Hindlimb muscle (tissue), 1 donor: Measurements from ENCODE around the gene RBM34. TPM values are rescaled to one million over a fixed set of nuclear protein-coding genes. Genes with fewer than 3 reads are reported as not detected.
"Not testable (repeated sequence)": the region's sequence is repeated elsewhere in the genome, so short reads cannot be mapped to it uniquely, and the experiment has no call there.

Experiments
- DNase-seq: peaks from one replicate; pipeline ENCODE4 v3.0.0-alpha.2; 2013
- polyA plus RNA-seq: library from polyadenylated mRNA; unstranded; fragments of 120-200 nt; gene quantifications from one replicate; pipeline ENCODE4 v1.2.1, GENCODE V29; 2013; ENCODE audit not compliant: insufficient read length

The RBM34 gene
- polyA plus RNA-seq, 1 donor = 59.7 TPM

DNA sequence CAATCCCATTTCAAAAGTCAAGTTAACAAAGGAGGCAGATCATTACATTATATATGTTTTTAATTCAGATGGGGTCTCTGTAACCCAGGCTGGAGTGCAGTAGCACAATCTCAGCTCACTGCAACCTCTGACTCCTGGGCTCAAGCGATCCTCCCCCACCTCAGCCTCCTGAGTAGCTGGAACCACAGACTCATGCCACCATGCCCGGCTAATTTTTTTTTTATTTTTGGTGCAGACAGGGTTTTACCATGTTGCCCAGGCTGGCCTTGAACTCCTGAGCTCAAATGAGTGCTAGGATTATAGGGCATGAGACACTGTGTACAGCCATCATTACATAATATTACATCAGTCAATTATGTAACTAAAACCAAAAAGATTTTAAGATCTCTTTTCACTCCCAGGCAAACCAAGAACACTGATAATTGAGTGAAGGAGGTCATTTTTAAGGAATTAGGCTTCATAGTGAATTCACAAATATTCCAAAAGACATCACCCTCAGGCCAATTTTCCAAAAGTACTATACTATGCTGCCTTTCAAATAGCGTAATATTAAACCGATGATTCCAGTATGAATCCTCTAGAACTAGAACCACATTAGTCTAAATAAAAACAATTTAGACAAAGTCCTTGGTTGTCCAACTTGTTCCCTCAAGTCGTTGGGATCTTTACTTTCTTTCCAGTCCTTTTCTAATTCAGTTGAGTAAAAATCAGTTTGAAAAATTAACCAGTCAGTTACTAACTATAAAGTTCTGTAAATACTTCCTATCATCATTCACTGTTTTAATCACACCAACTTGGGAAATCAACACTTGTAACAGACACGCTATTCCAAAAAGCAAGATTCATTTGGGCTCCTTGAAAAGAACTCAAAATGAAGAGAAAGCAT lies 48.5 kb downstream of the RBM34 start:
- DNase-seq = no peak

DNA sequence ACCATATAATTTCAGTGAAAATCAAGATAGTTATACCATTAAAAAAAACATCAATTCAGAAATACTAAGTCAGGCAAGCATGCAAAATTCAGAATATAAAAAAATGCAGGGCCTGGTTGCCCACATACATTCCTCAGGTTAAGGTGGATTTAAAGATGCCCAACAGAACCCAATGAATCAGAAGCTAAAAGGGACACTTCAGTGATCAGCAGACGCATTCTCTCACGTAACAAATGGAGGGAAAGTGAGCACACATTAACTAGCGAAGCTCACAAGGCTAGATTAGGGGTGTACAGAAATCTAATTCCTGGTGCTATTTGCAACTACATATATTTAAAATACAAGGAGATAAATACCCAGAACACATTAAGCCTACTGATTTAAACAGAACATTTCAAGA lies 49.9 kb downstream of the RBM34 start:
- DNase-seq = no peak

DNA sequence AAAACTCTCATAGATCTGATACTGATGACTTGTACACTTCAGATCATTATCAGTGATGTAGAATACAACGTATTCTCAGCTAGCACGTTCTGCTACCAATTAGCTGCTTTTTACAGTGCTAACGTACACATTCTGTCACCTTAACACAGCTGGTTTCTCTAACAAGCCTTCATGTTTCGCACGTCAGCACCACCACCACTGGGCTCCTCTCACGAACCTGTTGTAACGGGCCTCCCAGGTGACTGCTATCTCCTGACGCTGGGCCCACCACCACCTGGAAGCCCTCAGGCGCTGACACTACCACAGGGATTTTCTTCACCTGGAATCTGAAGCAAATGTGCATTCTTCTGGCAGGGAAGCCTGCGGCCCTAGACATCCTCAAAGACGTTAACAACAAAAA lies 52.2 kb downstream of the RBM34 start:
- no peak for DNase-seq

DNA sequence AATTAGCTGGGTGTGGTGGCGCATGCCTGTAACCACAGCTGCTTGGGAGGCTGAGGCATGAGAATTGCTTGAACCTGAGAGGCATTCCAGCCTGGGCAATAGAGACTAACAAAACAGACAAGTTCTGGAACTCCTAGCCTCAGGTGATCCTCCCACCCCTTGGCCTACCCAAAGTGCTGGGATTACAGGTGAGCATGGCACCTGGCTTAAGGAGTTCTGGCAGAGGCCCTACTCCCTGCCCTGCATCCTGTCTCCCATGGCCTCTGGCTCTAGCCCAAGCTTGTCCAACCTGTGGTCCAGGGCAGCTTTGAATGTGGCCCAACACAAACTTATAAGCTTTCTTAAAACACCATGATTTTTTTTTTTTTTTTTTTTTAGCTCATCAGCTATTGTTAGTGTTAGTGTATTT lies 52.9 kb downstream of the RBM34 start:
- DNase-seq = no peak

DNA sequence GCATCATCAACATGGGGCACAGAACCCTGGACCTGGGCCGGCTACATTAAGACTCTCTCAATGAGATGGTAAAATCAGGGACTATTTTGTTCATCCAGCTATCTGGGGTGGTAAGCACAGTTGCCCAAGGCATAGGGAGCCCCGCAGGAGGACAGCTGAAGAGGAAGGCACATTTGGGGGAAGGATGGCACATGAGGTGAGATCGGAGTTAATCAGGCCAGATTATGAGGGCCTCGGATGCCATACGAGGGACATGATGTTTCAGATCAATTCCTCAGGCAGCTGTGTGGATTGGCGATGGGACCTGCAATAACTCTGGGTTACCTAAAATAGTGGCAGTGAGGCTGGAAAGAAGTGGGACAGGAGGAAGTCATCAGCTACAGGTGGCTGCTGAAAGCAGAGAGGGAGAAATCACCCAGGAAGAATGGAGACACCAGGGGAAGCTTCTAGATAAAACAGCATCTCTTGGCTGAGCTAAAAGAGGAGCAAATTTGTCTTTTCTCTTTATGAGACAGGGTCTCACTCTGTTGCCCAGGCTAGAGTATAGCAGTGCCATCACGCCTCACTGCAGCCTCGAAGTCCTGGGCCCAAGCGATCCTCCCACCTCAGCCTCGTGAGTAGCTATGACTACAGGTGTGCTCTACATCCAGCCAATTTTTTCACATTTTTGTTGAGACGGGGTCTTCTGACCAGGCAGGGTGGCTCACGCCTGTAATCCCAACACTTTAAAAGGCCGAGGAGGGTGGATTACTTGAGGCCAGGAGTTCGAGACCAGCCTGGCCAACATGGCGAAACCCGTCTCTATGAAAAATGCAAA lies 53.5 kb downstream of the RBM34 start:
- no peak for DNase-seq

DNA sequence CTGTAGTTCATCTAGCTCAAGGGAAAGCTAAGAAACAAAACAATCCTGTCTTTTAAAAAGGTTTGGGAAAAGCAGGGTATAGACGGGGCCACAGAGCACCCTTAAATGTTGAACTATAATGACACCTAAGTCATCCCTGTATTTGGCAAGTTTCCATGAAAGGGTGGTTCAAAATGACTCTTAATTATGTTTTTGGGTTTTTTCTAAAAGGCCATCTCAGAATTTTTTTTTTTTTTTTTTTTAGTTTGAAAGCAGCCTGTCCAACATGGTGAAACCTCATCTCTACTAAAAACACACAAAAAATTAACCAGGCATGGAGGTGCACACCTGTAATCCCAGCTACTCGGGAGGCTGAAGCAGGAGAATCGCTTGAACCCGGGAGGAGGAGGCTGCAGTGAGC lies 54.6 kb downstream of the RBM34 start:
- no peak for DNase-seq

DNA sequence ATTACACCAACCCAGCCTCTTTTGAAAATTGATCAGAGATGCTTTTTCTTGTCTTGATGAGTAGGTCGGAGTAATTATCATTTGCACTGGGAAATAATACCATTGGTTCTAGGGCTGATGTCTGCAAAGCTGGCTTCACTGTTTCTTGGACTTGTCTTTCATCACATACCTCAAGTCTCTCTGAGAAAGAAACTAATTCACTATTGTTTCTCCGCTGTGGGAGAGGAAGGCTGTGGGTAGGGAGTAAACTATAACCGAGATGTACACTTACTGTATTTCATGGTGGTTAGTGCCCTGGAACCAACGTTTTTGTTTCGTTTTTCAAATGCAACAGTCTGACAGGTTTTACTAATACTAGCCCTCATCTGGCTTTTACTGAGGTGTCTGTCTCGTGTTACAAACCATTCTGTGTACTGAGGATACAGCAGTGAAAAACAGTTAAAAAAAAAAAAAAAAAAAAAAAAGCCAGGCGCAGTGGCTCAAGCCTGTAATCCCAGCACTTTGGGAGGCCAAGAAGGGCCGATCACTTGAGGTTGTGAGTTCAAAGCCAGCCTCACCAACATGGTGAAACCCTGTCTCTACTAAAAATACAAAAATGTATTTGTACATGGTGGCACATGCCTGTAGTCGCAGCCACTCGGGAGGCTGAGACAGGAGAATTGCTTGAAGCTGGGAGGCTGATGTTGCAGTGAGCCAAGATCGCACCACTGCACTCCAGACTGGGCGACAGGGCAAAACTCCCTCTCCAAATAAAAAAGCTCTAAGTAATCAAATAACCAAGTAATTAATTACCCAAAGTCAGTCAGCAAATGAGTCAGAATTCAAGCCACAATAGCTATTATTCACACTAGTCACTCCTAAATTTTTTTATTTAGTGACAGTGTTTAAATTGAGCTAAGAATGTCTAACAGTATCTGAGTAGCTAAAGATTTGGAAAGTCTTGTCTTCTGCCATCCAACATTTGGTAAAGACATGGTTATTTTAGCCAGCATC lies 55.7 kb downstream of the RBM34 start:
- no peak for DNase-seq

DNA sequence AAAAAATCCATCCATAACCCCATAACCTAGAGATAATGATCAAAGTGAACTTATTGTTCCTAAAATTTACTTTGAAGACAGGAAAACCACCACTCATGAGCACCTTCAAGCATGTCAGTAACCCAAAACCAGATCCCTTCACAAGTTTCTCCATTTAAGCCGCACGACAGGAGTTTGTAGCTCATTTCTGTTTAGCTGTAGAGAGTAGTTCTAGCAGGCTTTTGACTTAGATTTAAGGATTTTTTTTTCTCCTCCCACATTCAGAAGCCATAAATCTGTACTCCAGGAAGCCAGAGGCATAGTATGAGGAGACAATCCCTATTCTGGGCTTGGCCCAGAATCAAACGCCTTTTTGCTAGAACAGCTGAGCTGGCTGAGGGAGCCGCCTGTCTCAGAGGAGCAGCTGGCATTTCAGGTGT lies 58.0 kb downstream of the RBM34 start:
- no peak for DNase-seq

DNA sequence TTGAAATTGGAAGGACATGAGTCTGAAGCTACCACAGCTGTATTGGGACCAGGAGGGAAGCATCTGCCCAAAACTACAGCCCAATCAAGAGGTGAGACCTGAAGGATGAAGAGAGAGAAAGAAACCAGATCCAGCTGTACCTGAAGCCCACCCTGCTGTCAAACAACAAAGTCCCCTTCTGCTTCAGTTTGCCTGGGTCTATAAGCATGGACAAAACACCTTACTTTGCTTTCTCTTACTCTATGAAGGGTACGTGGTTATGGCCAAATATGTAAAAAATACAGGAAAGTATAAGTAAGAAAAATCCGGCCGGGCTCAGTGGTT lies 58.8 kb downstream of the RBM34 start:
- DNase-seq = no peak

DNA sequence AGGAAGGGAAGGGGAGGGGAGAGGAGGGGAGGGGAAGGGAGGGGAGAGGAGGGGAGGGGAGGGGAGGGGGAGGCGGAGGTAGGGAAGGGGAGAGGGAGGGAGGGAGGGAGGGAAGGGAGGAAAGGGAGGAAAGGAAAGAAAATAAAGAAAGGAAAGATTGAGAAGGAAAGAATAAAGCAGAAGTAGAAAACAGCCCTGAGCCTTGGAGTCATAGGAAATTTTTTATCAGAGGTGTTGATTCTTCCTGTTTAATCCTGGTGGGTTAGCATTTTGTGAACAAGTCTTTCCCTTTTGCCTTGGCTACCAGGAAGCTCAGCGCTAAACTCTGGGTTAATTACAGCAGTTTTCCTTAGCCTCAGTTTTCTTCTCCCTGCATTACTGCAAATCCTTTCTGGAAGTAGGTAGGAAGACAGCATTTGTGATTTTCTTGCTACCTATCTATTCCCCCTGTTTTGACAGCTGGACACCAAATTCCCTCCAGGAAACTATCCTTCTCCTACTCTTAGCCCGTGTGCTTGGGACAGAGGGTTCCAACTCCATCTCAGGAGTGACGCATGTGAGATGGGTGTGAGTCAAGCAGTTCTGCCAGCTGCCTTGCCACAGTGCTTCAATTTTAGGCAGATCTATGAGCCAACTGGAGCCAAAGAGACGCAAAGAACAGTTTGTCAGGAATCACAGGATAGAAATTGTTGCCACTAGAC lies 59.3 kb downstream of the RBM34 start:
- no peak for DNase-seq

DNA sequence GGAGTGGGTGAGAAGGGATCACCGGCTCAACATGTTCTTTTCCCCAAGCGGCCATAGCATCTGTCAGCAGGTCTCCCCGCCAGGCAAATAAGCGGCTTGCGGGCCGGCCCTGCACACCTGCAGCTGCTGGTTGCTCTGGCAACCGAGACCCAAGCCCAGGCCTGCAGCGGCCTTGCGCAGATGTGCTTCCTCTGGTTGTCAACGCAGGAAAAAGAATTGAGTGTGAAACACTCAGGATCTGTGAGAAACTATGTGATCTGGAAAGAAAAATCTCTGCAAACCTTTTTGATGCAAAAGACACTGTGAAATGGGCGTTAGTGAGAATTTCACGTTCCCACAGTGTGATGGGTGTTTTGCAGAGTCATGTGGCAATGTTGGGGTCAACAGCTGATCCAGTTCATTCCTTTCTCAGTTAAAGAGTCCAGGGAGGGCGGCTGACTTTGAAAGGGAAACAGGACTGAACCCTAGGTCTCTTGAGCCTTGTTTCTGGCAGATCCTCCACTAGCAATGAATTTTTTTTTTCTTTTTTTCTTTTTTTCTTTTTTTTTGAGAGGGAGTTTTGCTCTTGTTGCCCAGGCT lies 60.8 kb downstream of the RBM34 start:
- DNase-seq = peak; percentile 82

DNA sequence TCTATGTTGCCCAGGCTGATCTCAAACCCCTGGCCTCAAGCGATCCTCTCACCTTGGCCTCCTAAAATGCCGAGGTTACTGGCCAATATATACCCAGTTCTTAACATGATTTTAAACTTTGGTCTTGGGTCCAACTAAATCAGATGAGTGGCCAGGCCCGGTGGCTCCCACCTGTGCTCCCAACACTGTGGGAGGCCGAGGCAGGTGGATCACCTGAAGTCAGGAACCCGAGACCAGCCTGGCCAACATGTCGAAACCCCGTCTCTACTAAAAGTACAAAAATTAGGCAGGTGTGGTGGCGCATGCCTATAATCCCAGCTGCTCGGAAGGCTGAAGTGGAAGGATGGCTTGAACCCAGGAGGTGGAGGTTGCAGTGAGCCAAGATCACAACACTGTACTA lies 62.1 kb downstream of the RBM34 start:
- no peak for DNase-seq

DNA sequence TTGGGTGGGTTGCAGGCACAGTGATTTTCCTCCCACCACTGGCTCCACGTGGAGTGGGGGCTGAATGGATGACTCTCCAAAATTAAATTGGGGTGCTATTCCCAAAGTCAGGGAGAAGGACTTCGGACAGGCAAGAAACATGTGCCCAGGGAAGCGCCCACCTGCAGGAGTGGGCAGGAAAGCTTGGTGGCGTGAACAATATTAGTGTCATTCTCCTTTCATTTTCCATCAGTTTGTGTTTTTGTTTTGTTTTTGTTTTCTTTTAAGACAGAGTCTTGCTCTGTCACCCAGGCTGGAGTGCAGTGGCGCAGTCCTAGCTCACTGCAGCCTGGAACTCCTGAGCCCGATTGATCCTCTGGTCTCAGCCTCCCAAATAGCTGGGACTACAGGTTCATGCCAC lies 62.5 kb downstream of the RBM34 start:
- no peak for DNase-seq

DNA sequence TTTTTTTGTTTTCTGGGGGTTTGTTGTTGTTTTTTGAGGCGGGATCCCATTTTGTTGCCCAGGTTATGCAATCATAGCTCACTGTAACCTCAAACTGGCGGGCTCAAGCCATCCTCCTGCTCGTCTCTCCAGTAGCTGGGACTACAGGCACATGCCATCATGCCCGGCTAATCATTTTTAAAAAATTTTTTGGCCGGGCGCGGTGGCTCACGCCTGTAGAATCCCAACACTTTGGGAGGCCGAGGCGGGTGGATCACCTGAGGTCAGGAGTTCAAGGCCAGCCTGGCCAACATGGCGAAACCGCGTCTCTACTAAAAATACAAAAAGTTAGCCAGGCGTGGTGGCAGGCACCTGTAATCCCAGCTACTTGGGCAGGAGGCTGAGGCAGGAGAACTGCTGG lies 63.5 kb downstream of the RBM34 start:
- not testable (repeated sequence) for DNase-seq

DNA sequence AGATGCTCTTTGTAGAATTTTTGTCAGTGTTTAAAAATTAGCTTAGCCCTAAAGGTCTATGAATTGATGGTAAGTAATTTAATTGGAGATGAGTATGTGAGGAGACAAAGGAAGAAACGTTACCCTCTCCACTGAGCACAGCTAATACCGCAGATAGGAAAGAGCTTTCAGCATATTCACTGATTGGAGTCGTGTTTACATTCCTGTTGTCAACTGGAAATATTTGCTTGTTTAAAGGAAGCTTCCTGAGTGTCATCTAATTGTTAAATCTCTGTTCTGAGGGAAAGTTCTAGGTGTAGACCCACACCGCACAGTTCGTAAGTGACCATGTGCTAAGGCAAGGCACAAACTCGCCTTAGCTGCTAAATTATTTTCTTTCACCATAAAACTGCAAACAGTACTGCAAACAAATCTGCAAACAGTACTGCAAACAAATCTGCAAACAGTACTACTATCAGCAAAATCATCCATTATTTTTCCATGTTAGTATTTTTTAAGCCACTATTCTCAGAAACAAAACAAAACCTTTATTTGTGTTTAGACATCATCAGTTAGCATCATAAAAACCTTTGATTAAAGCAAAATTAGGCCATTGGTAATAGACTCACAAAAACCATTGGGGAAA lies 65.0 kb downstream of the RBM34 start:
- no peak for DNase-seq

DNA sequence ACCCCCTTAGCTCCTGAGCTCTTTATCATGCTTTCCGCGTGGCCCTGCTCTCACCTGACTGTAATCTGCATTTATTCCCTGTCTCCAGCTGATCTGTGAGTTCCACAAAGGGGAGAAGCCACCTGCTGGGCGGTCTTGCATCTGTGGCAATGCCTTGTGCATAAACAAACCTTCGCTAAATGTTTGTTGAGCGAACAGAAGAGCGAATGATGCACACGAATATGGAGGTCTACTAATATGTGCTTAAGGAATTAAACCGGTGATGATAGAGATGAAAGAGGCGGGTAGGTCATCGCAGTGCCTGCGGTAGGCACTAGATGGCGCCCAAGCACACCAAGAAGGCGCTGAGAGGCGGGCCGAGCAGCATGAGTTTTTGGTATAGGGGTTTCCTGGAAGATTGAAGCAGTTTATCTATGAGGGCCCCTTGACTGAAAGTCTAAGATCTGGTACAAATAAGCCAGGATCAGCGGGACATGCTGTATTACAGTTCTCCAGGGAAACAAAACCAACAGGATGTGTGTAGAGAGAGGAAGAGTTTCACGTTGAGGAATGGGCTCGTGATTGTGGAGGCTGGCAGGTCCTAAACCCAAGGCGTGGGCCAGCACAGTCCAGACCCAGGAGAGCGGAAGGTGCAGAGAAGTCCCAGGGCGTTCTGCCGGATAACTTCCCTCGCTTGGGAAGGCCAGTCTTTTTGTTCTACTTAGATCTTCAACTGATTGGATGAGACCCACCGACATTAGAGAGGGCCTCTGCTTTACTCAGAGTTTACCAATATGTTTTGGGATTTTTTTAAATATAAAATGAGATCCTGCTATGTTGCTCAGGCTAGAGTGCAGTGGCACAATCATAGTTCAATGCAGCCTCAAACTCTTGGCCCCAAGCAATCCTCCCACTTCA lies 67.1 kb downstream of the RBM34 start:
- DNase-seq = no peak

DNA sequence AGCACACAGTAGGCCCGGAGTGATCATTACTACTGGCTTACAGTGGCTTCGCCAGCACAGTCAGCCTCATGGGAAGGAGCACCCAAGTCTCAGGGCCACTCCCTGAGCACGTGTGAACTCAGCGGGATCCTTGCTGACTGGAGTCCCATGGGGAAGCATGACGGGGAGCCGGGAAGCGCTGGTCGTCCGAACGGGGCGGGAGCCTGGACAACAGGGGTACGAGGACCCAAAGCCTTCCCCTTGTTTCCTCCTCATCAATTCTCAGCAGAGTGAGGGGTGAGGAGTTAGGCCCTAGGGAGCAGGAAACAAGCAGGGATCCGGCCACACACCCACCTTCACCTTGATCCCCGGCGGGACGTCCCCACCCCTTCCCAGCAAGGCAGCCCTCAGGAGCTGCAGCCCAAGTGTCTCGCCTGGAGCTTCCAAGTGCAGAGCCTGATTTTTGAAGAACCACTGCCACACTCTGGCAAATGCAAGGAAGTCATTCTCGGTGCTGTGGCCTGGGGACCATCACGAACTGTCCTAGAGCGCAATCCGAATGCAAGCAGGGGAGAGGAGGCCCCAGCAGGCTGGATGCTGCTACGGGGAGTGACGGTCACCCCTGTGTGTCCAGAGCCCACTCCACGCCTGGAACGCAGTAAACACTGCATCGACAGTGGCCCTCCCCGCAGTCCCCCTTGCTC lies 67.9 kb downstream of the RBM34 start:
- no peak for DNase-seq

DNA sequence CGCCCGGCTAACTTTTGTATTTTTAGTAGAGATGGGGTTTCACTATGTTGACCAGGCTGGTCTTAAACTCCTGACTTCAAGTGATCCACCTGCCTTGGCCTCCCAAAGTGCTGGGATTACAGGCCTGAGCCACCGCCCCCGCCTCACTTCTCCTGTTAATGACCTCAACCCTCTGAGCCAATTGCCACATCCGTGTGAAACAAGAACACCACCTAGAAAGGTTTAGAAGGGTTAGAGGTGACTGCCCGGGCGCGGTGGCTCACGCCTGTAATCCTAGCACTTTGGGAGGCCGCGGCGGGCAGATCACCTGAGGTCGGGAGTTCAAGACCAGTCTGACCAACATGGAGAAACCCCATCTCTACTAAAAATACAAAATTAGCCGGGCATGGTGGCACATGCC lies 68.6 kb downstream of the RBM34 start:
- DNase-seq = not testable (repeated sequence)

DNA sequence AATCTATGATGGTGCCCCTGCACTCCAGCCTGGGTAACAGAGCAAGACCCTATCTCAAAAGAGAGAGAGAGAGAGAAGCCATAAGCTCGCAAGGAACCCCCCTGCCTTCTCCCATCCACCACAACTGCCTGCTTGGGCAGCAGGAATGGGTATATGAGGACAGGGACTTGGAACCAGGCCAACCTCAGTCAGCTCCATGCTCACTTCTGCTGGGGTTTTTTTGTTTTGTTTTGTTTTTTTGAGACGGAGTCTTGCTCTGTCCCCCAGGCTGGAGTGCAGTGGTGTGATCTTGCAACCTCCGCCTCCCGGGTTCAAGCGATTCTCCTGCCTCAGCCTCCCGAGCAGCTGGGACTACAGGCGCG lies 69.0 kb downstream of the RBM34 start:
- not testable (repeated sequence) for DNase-seq
